Common myeloid progenitor, CD34-positive (primary cell): ENCODE measurements around the gene ATP11A.

Experiments used
- CTCF ChIA-PET: fragments of 350-600 bp; sonication (Branson Sonifier 250); formaldehyde crosslinking; loops from one replicate; lab custom pipeline; 2021; ENCODE audit warnings: antibody characterized with exemption; lab: Charles Lee
- POLR2A ChIA-PET: fragments of 350-600 bp; sonication (Branson Sonifier 250); formaldehyde crosslinking; loops from one replicate; lab custom pipeline; 2021; ENCODE audit warnings: antibody characterized with exemption; lab: Charles Lee
- DNase-seq, 3 donors: peaks; one replicate each; pipeline versions ENCODE4 v3.0.0 to v3.0.0-alpha.2; 2013
- H3K27ac ChIP-seq, 2 experiments: 1 replicate in 1 of 2; 2 replicates in 1 of 2; pipeline ENCODE4 v1.7.0; 2013; ENCODE audit warnings: inconsistent platforms in 2 of 2, low read length in 2 of 2, mild to moderate bottlenecking in 2 of 2, low read depth in 1 of 2, moderate library complexity in 1 of 2; ENCODE audit not compliant: severe bottlenecking in 2 of 2, insufficient read depth in 1 of 2, poor library complexity in 1 of 2
- H3K27me3 ChIP-seq, 5 experiments: replicated peaks in 2 of 5; 1 replicate in 3 of 5; 2 replicates in 2 of 5; pipeline versions ENCODE4 v1.6.1 to v1.7.0; 2013; ENCODE audit warnings: low read length in 4 of 5, mild to moderate bottlenecking in 2 of 5, moderate library complexity in 2 of 5, inconsistent platforms in 1 of 5; ENCODE audit not compliant: insufficient read depth in 5 of 5, control insufficient read depth in 4 of 5
- H3K36me3 ChIP-seq, 4 experiments: 1 replicate in 2 of 4; 2 replicates in 2 of 4; pipeline versions ENCODE4 v1.6.1 to v1.7.0; 2013; ENCODE audit warnings: low read length in 3 of 4, control low read depth in 1 of 4, mild to moderate bottlenecking in 1 of 4; ENCODE audit not compliant: control insufficient read depth in 4 of 4, insufficient read depth in 4 of 4
- H3K4me1 ChIP-seq, 4 experiments: 1 replicate in 3 of 4; 2 replicates in 1 of 4; pipeline versions ENCODE4 v1.6.1 to v1.7.1; 2013; ENCODE audit warnings: low read length in 3 of 4, mild to moderate bottlenecking in 3 of 4, control low read depth in 1 of 4, inconsistent platforms in 1 of 4, moderate library complexity in 1 of 4; ENCODE audit not compliant: control insufficient read depth in 4 of 4, insufficient read depth in 4 of 4; ENCODE audit errors: control extremely low read depth in 1 of 4
- H3K4me3 ChIP-seq, 7 experiments: 1 replicate in 4 of 7; 2 replicates in 3 of 7; pipeline versions ENCODE4 v1.5.1 to v1.7.0; 2013; ENCODE audit warnings: mild to moderate bottlenecking in 7 of 7, low read length in 6 of 7, moderate library complexity in 6 of 7, inconsistent platforms in 2 of 7, low read depth in 2 of 7, control low read depth in 1 of 7; ENCODE audit not compliant: insufficient read depth in 4 of 7, control insufficient read depth in 1 of 7; ENCODE audit errors: extremely low read depth in 1 of 7
- H3K9me3 ChIP-seq, 5 experiments: 1 replicate in 4 of 5; 2 replicates in 1 of 5; pipeline versions ENCODE4 v1.6.1 to v1.7.1; 2013; ENCODE audit warnings: low read length in 4 of 5, mild to moderate bottlenecking in 2 of 5, inconsistent platforms in 1 of 5, low read depth in 1 of 5, moderate library complexity in 1 of 5; ENCODE audit not compliant: control insufficient read depth in 4 of 5, insufficient read depth in 2 of 5; ENCODE audit errors: control extremely low read depth in 1 of 5
- WGBS: methylation state at CpG from one replicate; pipeline ENCODE4 v1.1.5; 2013; ENCODE audit not compliant: insufficient coverage; 5-methylcytosine and 5-hydroxymethylcytosine counted together

The ATP11A gene

DNA sequence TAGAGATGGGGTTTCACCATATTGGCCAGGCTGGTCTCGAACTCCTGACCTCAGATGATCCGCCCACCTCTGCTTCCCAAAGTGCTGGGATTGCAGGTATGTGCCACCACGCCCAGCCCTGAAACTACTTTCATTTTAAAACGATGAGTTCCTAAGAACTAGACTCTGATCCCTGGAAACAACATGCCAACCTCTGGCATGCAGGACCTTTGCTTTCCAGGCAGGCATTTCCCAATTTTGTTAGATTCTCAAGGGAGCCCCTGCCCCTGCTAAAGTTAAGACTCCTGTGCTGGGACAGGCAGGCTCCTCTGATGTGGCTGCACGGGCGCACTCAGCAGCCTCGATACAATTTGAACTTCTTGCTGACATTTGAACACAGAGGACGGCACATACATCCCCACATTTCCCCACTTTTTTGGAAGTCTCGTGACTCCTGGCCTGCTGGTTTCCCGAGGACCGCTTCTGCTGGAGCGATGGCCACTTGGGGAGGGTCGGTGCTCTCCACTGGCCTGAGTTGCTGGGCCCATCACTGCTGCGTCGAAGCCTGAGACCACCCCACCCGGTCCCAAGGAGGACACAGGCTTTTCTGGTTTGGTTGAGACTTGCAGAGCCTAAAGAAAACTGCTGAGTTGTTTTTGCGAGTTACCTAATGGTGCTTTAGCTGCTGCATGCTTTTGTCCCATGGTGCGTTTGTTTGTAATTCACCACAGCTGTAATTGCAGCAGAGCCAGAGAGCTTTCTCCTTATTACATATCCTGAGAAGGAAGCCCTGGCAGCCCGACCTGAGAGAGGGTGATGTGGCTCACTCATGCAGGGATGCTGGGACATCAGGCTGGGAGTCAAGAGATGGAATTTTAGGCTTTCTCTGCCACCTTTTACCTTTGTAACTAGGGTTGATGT is 8.2 kb downstream of the ATP11A start:
- Histone ChIP-seq H3K4me3 (no peak overlapping the region), H3K27me3 (peaks cover 0 to 4% (median 0%) of the 10 kb centered on the region in 5 experiments), H3K36me3 (peaks cover 0 to 16% (median 0%) of the 10 kb centered on the region in 4 experiments), H3K9me3 (no peaks in the 10 kb centered on the region), H3K4me1 (peaks cover 0 to 29% (median 4%) of the 10 kb centered on the region in 4 experiments), H3K27ac (no peak overlapping the region)
- CTCF ChIA-PET = no interaction called here
- DNase-seq = no peak
- POLR2A ChIA-PET = no interaction called here
- 83% methylated on average over 15 of the region's 19 CpGs for WGBS

DNA sequence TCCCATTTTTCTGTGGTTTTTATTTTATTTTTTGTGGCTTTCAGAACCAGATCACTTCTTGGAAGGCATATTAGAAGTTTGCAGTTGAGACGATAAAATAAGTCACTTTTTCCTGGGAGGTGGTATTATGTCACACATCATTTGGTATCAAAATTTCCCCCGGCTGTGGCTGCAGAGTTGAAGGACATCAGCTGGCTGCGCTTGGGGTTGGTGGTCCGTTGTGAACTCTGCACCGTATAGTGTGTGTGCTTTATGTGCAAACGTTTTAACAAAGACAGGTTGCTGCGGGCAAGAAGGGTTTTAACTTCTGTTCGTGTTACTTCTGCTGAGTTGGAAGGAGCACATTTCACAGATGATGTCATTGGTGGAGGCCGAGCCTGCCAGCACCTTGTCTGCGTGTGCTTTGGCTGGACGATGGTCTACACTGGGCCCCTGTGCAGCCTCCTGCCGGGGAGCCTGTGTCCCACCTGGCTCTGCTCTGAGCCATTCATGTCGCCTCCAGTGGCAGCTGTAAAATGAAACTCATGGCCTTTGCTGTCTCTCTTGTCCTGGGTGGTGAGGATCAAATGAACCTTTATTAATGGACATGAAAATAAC is 9.6 kb downstream of the ATP11A start:
- Histone ChIP-seq H3K27me3 (no peaks in the 10 kb centered on the region), H3K9me3 (no peaks in the 10 kb centered on the region), H3K4me3 (no peak overlapping the region), H3K4me1 (peaks cover 0 to 34% (median 7%) of the 10 kb centered on the region in 4 experiments), H3K27ac (no peak overlapping the region), H3K36me3 (peaks cover 0 to 16% (median 0%) of the 10 kb centered on the region in 4 experiments)
- CTCF ChIA-PET = no interaction called here
- 96% methylated on average over 12 of the region's 13 CpGs for WGBS
- no peak for DNase-seq
- POLR2A ChIA-PET = no interaction called here

DNA sequence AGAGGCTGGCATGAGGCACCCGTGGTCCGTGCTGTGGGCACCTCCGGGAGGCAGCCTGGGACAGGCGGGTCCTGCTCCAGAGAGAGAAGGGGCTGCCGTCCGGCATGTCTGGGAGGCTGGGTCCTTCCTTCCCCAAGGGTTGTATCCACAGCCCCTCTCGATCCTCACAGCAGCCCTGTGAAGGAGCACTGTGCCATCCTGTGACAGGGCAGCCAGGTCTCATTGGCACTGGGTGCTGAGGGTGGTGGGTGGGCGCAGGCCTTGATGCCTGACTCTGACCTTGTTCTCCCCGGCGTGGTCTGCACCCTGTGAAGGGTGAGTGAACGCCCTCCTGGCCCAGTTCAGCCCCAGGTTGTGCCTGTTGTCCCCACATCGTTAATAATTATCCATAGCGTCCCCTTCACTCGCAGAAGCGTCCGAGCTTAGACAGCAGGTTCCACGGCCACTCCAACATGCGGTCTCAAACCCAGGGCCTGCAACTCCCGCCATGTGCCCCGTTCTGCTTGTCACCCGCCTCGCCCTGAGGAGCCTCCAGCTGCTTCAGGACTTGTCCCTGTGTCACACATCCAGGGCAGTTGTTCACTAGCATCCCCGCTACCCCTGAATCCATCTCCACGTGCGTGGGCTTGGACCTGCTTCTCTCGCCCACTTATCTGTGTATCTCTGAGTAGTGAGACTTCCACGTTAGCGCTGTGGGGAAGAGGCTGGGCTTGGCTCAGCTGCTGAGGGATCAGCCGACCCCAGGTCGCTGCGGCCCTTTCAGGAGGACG is 10.6 kb downstream of the ATP11A start:
- Histone ChIP-seq H3K9me3 (no peaks in the 10 kb centered on the region), H3K27me3 (no peaks in the 10 kb centered on the region), H3K36me3 (peaks cover 0 to 16% (median 0%) of the 10 kb centered on the region in 4 experiments), H3K4me1 (peaks cover 0 to 42% (median 9%) of the 10 kb centered on the region in 4 experiments), H3K4me3 (no peak overlapping the region), H3K27ac (no peak overlapping the region)
- POLR2A ChIA-PET = interaction anchor here (0.6 kb wide), 1 partner anchor 26 kb away, joined by 6 read pairs; no protein-coding TSS in a partner anchor
- CTCF ChIA-PET = no interaction called here
- DNase-seq = no peak
- 96% methylated on average over 22 of the region's 32 CpGs for WGBS

DNA sequence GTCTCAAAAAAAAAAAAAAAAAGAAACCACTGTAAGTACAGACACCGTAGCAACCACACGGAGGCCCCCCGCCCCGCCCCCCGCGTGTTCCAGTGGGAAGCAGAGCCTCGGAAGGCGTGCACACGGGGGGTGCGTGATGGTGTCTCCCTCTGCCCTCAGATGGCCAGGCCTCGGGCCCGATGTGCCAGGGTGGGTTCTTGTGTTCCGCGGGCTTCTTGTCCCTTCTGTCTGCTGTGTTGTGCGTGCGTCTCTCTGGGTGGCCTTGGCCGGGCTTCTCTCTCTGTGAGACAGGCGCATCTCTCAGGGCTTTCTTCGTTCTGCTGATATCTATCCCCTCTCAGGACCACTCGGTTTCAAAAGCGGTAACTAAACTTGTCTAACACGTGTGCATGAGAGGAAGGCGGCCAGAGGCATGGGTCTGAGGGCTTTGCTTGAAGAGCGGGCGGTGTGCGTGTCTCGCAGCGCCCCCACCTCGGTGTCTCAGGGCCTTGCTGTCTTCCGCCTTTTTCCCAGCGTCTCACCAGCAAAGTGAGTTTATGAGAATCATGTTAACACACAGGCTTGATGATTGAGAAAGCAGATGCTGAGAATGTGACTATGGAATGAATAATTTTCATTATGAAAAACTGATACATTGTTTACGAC is 12.6 kb downstream of the ATP11A start:
- Histone ChIP-seq H3K9me3 (no peaks in the 10 kb centered on the region), H3K27me3 (no peaks in the 10 kb centered on the region), H3K4me3 (no peak overlapping the region), H3K36me3 (peaks cover 0 to 9% (median 0%) of the 10 kb centered on the region in 4 experiments), H3K4me1 (peaks cover 0 to 42% (median 9%) of the 10 kb centered on the region in 4 experiments), H3K27ac (no peak overlapping the region)
- ChIA-PET POLR2A (interaction anchor here (0.9 kb wide), 1 partner anchor 10 kb away, joined by 3 read pairs; no protein-coding TSS in a partner anchor), CTCF (interaction anchor here (1.0 kb wide), 1 partner anchor 8 kb away, joined by 3 read pairs; no protein-coding TSS in a partner anchor)
- DNase-seq = no peak
- WGBS = 96% methylated on average over 30 of the region's 32 CpGs

DNA sequence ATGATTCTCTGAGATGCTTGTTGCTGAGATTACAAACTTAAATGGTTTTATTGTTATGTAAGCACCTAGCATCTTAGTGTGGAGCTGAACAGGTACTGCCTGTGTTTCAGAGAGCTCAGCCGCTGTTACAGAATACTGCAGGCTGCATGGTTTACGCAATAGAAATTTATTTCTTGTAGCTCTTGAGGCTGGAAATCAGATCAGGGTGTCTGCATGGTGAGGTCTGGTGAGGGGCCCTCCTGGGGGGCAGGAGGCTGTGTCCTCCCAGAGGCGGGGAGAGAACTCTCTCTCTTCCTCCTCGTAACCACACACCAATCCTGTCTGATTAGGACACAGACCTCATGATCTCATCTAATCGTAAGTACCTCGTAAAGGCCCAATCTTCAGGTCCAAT is 13.1 kb downstream of the ATP11A start:
- H3K4me1 ChIP-seq = peaks cover 0 to 42% (median 9%) of the 10 kb centered on the region in 4 experiments

DNA sequence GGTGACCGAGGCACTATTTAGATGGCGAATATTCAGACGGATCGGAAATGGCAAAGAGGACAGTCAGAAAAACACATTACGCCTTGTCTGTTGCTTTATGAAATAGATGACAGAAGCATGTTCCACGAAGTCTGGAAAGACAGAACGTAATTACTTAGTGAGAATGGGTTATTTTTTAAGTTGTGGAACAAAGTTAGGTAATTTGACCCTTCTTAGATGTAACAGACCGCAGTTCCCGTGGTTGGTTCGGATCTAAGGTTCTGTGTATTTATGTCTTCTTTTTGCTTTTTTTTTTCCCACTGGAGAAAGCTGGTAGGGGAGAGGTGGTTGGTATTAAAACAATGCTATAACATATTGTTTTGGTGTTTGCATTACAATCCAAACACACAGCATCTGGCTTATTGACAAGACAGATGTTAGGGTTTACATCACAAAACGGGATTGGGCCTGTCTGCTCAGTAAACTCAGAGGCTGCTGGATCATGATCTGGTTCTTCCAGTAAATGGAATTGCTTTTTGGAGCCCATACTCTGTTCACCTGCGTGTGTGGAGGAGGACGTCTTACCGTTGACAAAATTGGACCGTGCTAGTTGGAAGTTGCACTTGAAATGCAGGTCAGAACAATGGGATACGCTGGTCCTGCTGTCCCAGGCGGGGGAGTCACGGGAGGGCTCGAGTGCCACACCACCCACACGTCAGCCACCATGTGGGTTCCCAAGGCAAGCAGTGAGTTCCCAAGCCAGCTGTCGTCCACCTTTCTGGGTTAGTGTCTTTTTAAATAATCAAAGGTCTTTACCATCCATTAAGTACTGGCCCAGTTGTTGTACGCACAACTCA is 13.8 kb downstream of the ATP11A start:
- no peaks in the 10 kb centered on the region for H3K9me3 ChIP-seq
- no peaks in the 10 kb centered on the region for H3K27me3 ChIP-seq
- H3K27ac ChIP-seq = no peak overlapping the region
- H3K4me3 ChIP-seq = no peak overlapping the region
- ChIA-PET POLR2A (interaction anchor here (0.9 kb wide), 1 partner anchor 9 kb away, joined by 3 read pairs; no protein-coding TSS in a partner anchor), CTCF (interaction anchor here (1.0 kb wide), 1 partner anchor 9 kb away, joined by 3 read pairs; no protein-coding TSS in a partner anchor)
- no peak for DNase-seq
- WGBS = 92% methylated on average over 18 of the region's 22 CpGs
- H3K4me1 ChIP-seq = peaks cover 0 to 42% (median 9%) of the 10 kb centered on the region in 4 experiments
- H3K36me3 ChIP-seq = peaks cover 0 to 3% (median 0%) of the 10 kb centered on the region in 4 experiments

More for the DNA sequence above, 13.1 kb downstream of the ATP11A start:
- CTCF ChIA-PET = interaction anchor here (1.0 kb wide), 1 partner anchor 9 kb away, joined by 3 read pairs; no protein-coding TSS in a partner anchor
- no peak overlapping the region for H3K4me3 ChIP-seq
- H3K9me3 ChIP-seq = no peaks in the 10 kb centered on the region
- WGBS = 72% methylated on average over 3 of the region's 6 CpGs
- DNase-seq = peak in 2 of 3 donors; percentile 50 to 61
- POLR2A ChIA-PET = interaction anchor here (0.9 kb wide), 1 partner anchor 9 kb away, joined by 3 read pairs; no protein-coding TSS in a partner anchor
- peaks cover 0 to 7% (median 0%) of the 10 kb centered on the region in 4 experiments for H3K36me3 ChIP-seq
- H3K27ac ChIP-seq = no peak overlapping the region
- no peaks in the 10 kb centered on the region for H3K27me3 ChIP-seq
